Motor neuron (in vitro differentiated cells): Measurements from ENCODE around the gene SPINDOC. TPM values are rescaled to one million over a fixed set of nuclear protein-coding genes. Genes with fewer than 3 reads are reported as not detected.
"Not testable (repeated sequence)": the region's sequence is repeated elsewhere in the genome, so short reads cannot be mapped to it uniquely, and the experiment has no call there.

Experiments
- ATAC-seq, 8 experiments: fragments of 200-7000 bp; cut with Tn5 transposase; replicated peaks in 6 of 8; 2 replicates each; pipeline ENCODE4 v1.8.0; 2021; ENCODE audit warnings: mild to moderate bottlenecking in 8 of 8, moderate library complexity in 8 of 8
- H3K27ac ChIP-seq, 2 donors: fragments of 250-450 bp; sonication (Bioruptor Pico); 2 replicates each; pipeline ENCODE4 v1.9.0; 2021; ENCODE audit warnings: antibody characterized with exemption in 2 of 2, mild to moderate bottlenecking in 2 of 2, moderate library complexity in 1 of 2
- H3K4me1 ChIP-seq, 2 donors: fragments of 250-450 bp; sonication (Bioruptor Pico); replicated peaks in 1 of 2; 2 replicates each; pipeline ENCODE4 v1.6.1; 2021; ENCODE audit warnings: antibody characterized with exemption in 2 of 2, mild to moderate bottlenecking in 2 of 2, moderate library complexity in 1 of 2
- H3K4me3 ChIP-seq, 5 donors: fragments of 250-450 bp; sonication (Bioruptor Pico); 2 replicates each; pipeline ENCODE4 v1.9.0; 2021; ENCODE audit warnings: antibody characterized with exemption in 5 of 5, mild to moderate bottlenecking in 5 of 5, moderate library complexity in 4 of 5
- WGBS, 10 experiments: fragments of 450-650 bp; shearing (Covaris generic); methylation state at CpG; one replicate each; pipeline ENCODE4 v1.0.0; 2022; 5-methylcytosine and 5-hydroxymethylcytosine counted together
- in situ Hi-C, 9 experiments: fragments of 400-800 bp; cut with MboI; loops; one replicate each; pipeline ENCODE4 v1.15.0; 2021; ENCODE audit warnings: low sequenced_read_pairs in 9 of 9, low pct_unique_long_range_greater_than_20kb in 2 of 9; ENCODE audit not compliant: unreplicated experiment in 9 of 9
- total RNA-seq, 8 experiments: library from RNA; unstranded; fragments of 300-600 nt; gene quantifications; 2 replicates each; pipeline versions ENCODE4 v1.2.3 to v1.2.4, GENCODE V29; 2022

The SPINDOC gene
- total RNA-seq, 8 experiments from 2014 or later = 16.6 to 61.5 (median 23.5) TPM

- ATAC-seq = peak in 4 of 8 experiments; percentile 1 to 7 (median 6)
- peaks cover 25 to 29% of the 10 kb centered on the region in 2 donors for H3K4me1 ChIP-seq
- H3K4me3 ChIP-seq = peak overlapping the region; percentile 77 to 99 (median 95)
- H3K27ac ChIP-seq = peak overlapping the region; percentile 96 to 98
- in situ Hi-C loops = no loop called here
- WGBS, 10 experiments = 0 to 80% (median 34%) methylated on average over 1 to 7 of the region's 35 CpGs; no CpG with 5 or more reads in 3 of the 10 experiments
These were observed 43.4 kb upstream of the SPINDOC start for GRCh38 chr11:63769714-63770455.

- in situ Hi-C loops = no loop called here
- 40 to 100% (median 92%) methylated on average over 1 to 5 of the region's 7 CpGs; no CpG with 5 or more reads in 1 of the 10 experiments for WGBS, 10 experiments
- no peak overlapping the region for H3K27ac ChIP-seq
- H3K4me1 ChIP-seq = peaks cover 18 to 21% of the 10 kb centered on the region in 2 donors
- H3K4me3 ChIP-seq = no peak overlapping the region
- no peak for ATAC-seq
These were observed 42.5 kb upstream of the SPINDOC start for GRCh38 chr11:63770763-63771162.

- H3K4me1 ChIP-seq = peaks cover 8 to 10% of the 10 kb centered on the region in 2 donors
- H3K27ac ChIP-seq, H3K4me3 ChIP-seq, ATAC-seq, in situ Hi-C loops: not testable (repeated sequence)
- WGBS, 10 experiments = 93 to 100% methylated on average over 1 to 2 of the region's 2 CpGs; no CpG with 5 or more reads in 8 of the 10 experiments
These were observed 41.4 kb upstream of the SPINDOC start for GRCh38 chr11:63771741-63772318.

GRCh38 chr11:63775191-63775590 is 38.1 kb upstream of the SPINDOC start:
- ATAC-seq = peak in 1 of 8 experiments; percentile 77
- in situ Hi-C loops = no loop called here
- Histone ChIP-seq H3K4me1 (peaks cover under 1% of the 10 kb centered on the region in 2 donors), H3K27ac (no peak overlapping the region), H3K4me3 (no peak overlapping the region)
- WGBS, 10 experiments = 20 to 100% (median 95%) methylated on average over 1 to 3 of the region's 3 CpGs; no CpG with 5 or more reads in 6 of the 10 experiments

DNA sequence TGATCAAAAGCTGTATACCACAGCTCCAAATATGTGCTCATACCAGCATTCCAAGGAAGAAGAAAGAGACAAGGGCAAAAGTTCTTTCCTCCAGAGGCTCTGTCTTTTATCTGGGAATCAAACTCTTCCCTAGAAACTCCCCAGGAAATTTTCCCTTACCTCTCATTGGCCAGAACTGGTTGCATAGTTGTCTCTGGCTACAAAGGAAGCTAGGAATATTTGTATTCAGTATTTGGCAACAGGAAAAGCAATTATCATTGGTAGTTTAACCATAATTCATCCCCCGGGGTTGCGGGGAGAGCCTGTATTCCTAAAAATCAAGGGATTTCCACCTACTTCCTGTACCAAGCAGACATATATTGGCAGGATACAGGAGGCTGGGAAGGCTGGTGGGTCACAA is 34.2 kb upstream of the SPINDOC start:
- Histone ChIP-seq H3K4me1 (no peaks in the 10 kb centered on the region), H3K4me3 (no peak overlapping the region), H3K27ac (no peak overlapping the region)
- in situ Hi-C loops = no loop called here
- peak in 1 of 8 experiments; percentile 53 for ATAC-seq
- 40 to 100% (median 83%) methylated on average over 1 to 2 of the region's 2 CpGs; no CpG with 5 or more reads in 1 of the 10 experiments for WGBS, 10 experiments

- in situ Hi-C loops = no loop called here
- no peaks in the 10 kb centered on the region for H3K4me1 ChIP-seq
- WGBS, 10 experiments = 87 to 100% (median 100%) methylated on average over 1 to 5 of the region's 6 CpGs; no CpG with 5 or more reads in 4 of the 10 experiments
- ATAC-seq = no peak
- no peak overlapping the region for H3K27ac ChIP-seq
- no peak overlapping the region for H3K4me3 ChIP-seq
These were observed 30.5 kb upstream of the SPINDOC start for GRCh38 chr11:63782749-63783148.

DNA sequence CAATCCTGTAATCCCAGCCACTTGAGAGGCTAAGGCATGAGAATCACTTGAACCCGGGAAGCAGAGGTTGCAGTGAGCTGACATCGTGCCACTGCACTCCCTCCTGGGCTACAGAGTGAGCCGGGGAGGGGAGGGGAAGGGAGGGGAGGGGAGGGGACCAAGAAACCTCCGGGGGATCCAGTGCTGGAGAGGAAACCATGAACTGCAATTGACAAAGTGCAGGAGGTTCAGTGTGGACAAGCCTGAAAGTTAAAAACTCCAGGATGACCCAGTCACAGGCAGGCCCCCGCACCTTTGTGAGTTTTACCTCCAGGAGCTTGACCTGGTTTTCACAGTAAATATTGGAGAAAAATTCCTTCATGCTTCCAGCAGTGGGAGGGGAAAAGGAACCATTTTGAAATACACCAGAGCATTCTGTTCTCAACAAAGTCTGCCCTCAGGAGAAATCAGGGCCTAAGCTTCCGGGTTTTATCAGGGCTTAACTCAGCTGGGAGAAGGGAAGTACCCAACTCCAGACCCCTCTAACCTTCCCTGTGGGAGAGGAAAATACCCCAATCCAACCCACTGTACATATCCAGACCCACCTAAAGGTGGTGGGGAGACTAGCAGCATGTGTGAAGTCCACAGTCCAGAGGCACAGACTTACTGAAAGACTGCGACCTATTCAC is 29.2 kb upstream of the SPINDOC start:
- no peaks in the 10 kb centered on the region for H3K4me1 ChIP-seq
- ATAC-seq = peak in 1 of 8 experiments; percentile 19
- H3K27ac ChIP-seq = no peak overlapping the region
- 68 to 100% (median 80%) methylated on average over 1 to 2 of the region's 7 CpGs; no CpG with 5 or more reads in 5 of the 10 experiments for WGBS, 10 experiments
- in situ Hi-C loops = no loop called here
- H3K4me3 ChIP-seq = no peak overlapping the region

DNA sequence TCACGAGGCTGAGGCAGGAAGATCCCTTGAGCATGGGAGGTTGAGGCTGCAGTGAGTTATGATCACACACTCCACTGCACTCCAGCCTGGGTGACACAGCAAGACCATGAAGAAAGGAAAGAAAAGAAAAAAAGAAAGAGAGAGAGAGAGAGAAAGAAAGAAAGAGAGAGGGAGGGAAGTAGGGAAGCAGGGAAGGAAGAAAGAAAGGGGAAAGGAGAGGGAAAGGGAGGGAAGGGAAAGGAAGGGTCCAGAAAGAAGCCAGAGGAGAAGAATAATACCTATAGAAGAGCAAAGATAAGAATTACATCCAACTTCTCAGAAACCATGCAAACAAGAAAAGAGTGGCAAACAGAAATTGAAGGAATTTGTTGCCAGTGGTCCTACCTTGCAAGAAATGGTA is 27.4 kb upstream of the SPINDOC start:
- WGBS, 10 experiments = 0 to 100% (median 69%) methylated on average over 1 of the region's 1 CpG; no CpG with 5 or more reads in 1 of the 10 experiments
- no peak overlapping the region for H3K4me3 ChIP-seq
- no peak for ATAC-seq
- in situ Hi-C loops = no loop called here
- H3K27ac ChIP-seq = no peak overlapping the region
- H3K4me1 ChIP-seq = no peaks in the 10 kb centered on the region

GRCh38 chr11:63791495-63792167 is 21.6 kb upstream of the SPINDOC start:
- in situ Hi-C loops = no loop called here
- WGBS, 10 experiments = 72 to 100% (median 93%) methylated on average over 4 to 6 of the region's 6 CpGs
- H3K4me1 ChIP-seq = no peaks in the 10 kb centered on the region
- H3K27ac ChIP-seq = peak overlapping the region in 1 of 2 donors; percentile 33
- ATAC-seq = no peak
- H3K4me3 ChIP-seq = no peak overlapping the region

DNA sequence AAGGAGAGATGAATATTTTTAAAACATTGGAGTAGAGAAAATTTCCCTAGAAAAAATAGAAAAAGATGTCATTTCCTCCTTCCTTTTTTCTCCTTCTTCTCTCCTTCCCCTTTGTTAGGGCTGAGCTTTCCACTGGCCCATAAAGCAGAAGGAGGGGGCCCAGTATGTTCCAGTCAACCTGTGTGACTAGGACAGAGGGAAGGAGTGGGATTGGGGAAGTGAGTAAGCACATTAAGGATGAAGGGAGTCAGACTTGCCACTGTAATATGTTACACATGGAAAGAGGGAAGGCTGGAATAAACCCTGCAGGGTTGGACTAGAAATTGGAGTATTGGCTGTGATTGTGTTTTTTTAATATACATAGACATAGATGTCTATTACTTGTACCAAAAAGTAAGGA is 20.1 kb upstream of the SPINDOC start:
- no peak for ATAC-seq
- H3K27ac ChIP-seq = no peak overlapping the region
- H3K4me3 ChIP-seq = no peak overlapping the region
- no peaks in the 10 kb centered on the region for H3K4me1 ChIP-seq
- in situ Hi-C loops = no loop called here

DNA sequence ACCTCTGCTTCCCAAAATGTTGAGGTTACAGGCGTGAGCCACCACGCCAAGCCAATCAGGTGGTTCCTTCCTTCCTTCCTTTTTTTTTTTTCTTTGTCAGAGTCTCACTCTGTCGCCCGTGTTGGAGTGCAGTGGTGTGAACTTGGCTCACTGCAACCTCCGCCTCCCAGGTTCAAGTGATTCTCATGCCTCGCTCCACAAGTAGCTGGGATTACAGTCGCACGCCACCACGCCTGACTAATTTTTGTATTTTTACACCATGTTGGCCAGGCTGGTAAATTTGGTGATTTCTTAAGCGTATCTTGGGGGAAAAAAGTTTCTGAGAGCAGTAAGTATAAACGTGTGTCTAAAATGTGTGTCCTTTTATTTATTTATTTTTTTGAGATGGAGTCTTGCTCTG is 18.2 kb upstream of the SPINDOC start:
- H3K27ac ChIP-seq = no peak overlapping the region
- no peak for ATAC-seq
- in situ Hi-C loops = no loop called here
- H3K4me1 ChIP-seq = no peaks in the 10 kb centered on the region
- no peak overlapping the region for H3K4me3 ChIP-seq
- 83 to 100% (median 92%) methylated on average over 2 to 10 of the region's 11 CpGs; no CpG with 5 or more reads in 2 of the 10 experiments for WGBS, 10 experiments

DNA sequence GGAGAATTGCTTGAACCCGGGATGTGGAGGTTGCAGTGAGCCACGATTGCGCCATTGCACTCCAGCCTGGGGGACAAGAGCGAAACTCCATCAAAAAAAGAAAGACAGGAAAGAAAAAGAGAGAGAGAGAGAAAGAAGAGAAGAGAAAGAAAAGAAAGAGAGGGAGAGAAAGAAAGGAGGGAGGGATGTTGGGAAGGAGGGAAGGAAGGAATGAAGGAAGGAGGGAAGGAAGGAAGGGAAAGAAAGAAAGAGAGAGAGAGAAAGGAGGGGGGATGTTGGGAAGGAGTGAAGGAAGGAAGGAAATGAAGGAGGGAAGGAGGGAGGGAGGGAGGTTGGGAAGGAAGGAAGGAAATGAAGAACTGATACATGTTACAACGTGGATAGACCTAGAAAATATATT is 12.3 kb upstream of the SPINDOC start:
- ATAC-seq = no peak
- H3K4me1 ChIP-seq = no peaks in the 10 kb centered on the region
- H3K4me3 ChIP-seq = no peak overlapping the region
- H3K27ac ChIP-seq = no peak overlapping the region
- in situ Hi-C loops = no loop called here
- 84 to 100% (median 96%) methylated on average over 3 to 5 of the region's 5 CpGs; no CpG with 5 or more reads in 3 of the 10 experiments for WGBS, 10 experiments
